Effector memory CD8-positive, alpha-beta T cell (primary cell): Measurements from ENCODE around the gene HRG.
A peak's percentile ranks its signal among the peaks of the same experiment; 100 is the strongest.
"Not testable (repeated sequence)": the region's sequence is repeated elsewhere in the genome, so short reads cannot be mapped to it uniquely, and the experiment has no call there.

ENCODE experiments used
- ATAC-seq: fragments of 150-1000 bp; cut with Tn5 transposase; replicated peaks from 2 replicates; pipeline ENCODE4 v1.10.0; 2021; ENCODE audit warnings: mild to moderate bottlenecking, moderate library complexity
- DNase-seq, 3 experiments: peaks; one replicate each; pipeline ENCODE4 v3.0.0; 2021
- H3K27ac Mint-ChIP-seq, 2 donors: one replicate each; pipeline ENCODE4 v1.8.0; 2022; ENCODE audit warnings: mild to moderate bottlenecking in 2 of 2, mixed read lengths in 2 of 2, moderate library complexity in 2 of 2
- H3K27me3 Mint-ChIP-seq, 2 donors: one replicate each; pipeline ENCODE4 v1.8.0; 2022; ENCODE audit warnings: mixed read lengths in 2 of 2
- H3K36me3 Mint-ChIP-seq: one replicate; pipeline ENCODE4 v1.8.0; 2022; ENCODE audit warnings: mild to moderate bottlenecking, moderate library complexity, mixed read lengths; ENCODE audit not compliant: insufficient read depth
- H3K4me1 Mint-ChIP-seq, 2 donors: one replicate each; pipeline ENCODE4 v1.8.0; 2022; ENCODE audit warnings: low read depth in 2 of 2, mixed read lengths in 2 of 2
- H3K4me3 Mint-ChIP-seq, 2 donors: one replicate each; pipeline ENCODE4 v1.8.0; 2022; ENCODE audit warnings: mild to moderate bottlenecking in 2 of 2, mixed read lengths in 2 of 2, moderate library complexity in 2 of 2
- H3K9me3 Mint-ChIP-seq, 2 donors: one replicate each; pipeline ENCODE4 v1.8.0; 2022; ENCODE audit warnings: mixed read lengths in 2 of 2

The HRG gene

GRCh38 chr3:186627852-186628414 lies 37.9 kb upstream of the HRG start:
- H3K27ac Mint-ChIP-seq, result no peak overlapping the region

GRCh38 chr3:186628756-186629155 lies 37.1 kb upstream of the HRG start:
- peaks cover 9 to 11% of the 10 kb centered on the region in 2 donors for H3K27me3 Mint-ChIP-seq
- H3K4me1 Mint-ChIP-seq, result no peaks in the 10 kb centered on the region
- H3K4me3 Mint-ChIP-seq, result no peak overlapping the region
- ATAC-seq (no peak), DNase-seq (no peak)
- no peak overlapping the region for H3K27ac Mint-ChIP-seq
- no peaks in the 10 kb centered on the region for H3K36me3 Mint-ChIP-seq
- H3K9me3 Mint-ChIP-seq, result no peaks in the 10 kb centered on the region

More at GRCh38 chr3:186627852-186628414, 37.9 kb upstream of the HRG start:
- no peak for ATAC-seq
- H3K9me3 Mint-ChIP-seq, result no peaks in the 10 kb centered on the region
- peaks cover 12 to 15% of the 10 kb centered on the region in 2 donors for H3K27me3 Mint-ChIP-seq
- DNase-seq, result no peak
- no peak overlapping the region for H3K4me3 Mint-ChIP-seq
- no peaks in the 10 kb centered on the region for H3K36me3 Mint-ChIP-seq
- H3K4me1 Mint-ChIP-seq, result no peaks in the 10 kb centered on the region

- peaks cover 11% of the 10 kb centered on the region in 2 donors for H3K27me3 Mint-ChIP-seq
- no peaks in the 10 kb centered on the region for H3K36me3 Mint-ChIP-seq
- H3K9me3 Mint-ChIP-seq, result no peaks in the 10 kb centered on the region
- H3K27ac Mint-ChIP-seq, result no peak overlapping the region
- DNase-seq, result no peak
- no peak overlapping the region for H3K4me3 Mint-ChIP-seq
- no peak for ATAC-seq
- H3K4me1 Mint-ChIP-seq, result no peaks in the 10 kb centered on the region
Observed at GRCh38 chr3:186630950-186631641, 34.7 kb upstream of the HRG start.

- H3K27me3 Mint-ChIP-seq, result peaks cover 18 to 28% of the 10 kb centered on the region in 2 donors
- DNase-seq, result no peak
- H3K4me1 Mint-ChIP-seq, result no peaks in the 10 kb centered on the region
- no peaks in the 10 kb centered on the region for H3K36me3 Mint-ChIP-seq
- no peak overlapping the region for H3K27ac Mint-ChIP-seq
- no peak overlapping the region for H3K4me3 Mint-ChIP-seq
- H3K9me3 Mint-ChIP-seq, result no peaks in the 10 kb centered on the region
- ATAC-seq, result no peak
Observed at GRCh38 chr3:186633481-186633880, 32.3 kb upstream of the HRG start.

GRCh38 chr3:186634207-186634606 lies 31.6 kb upstream of the HRG start:
- H3K36me3 Mint-ChIP-seq, ATAC-seq, H3K4me1 Mint-ChIP-seq, H3K4me3 Mint-ChIP-seq, H3K27ac Mint-ChIP-seq, DNase-seq, H3K9me3 Mint-ChIP-seq: not testable (repeated sequence)
- peaks cover 18 to 32% of the 10 kb centered on the region in 2 donors for H3K27me3 Mint-ChIP-seq

GRCh38 chr3:186635532-186635931 lies 30.3 kb upstream of the HRG start:
- Mint-ChIP-seq H3K36me3 (no peaks in the 10 kb centered on the region), H3K27ac (no peak overlapping the region), H3K4me3 (no peak overlapping the region), H3K4me1 (no peaks in the 10 kb centered on the region), H3K27me3 (peaks cover 23 to 32% of the 10 kb centered on the region in 2 donors), H3K9me3 (no peaks in the 10 kb centered on the region)
- no peak for ATAC-seq
- no peak for DNase-seq

GRCh38 chr3:186636536-186636935 lies 29.3 kb upstream of the HRG start:
- DNase-seq, result no peak
- Mint-ChIP-seq H3K27me3 (peaks cover 19 to 32% of the 10 kb centered on the region in 2 donors), H3K27ac (no peak overlapping the region), H3K36me3 (no peaks in the 10 kb centered on the region), H3K4me1 (no peaks in the 10 kb centered on the region), H3K9me3 (no peaks in the 10 kb centered on the region), H3K4me3 (no peak overlapping the region)
- no peak for ATAC-seq

- H3K27me3 Mint-ChIP-seq, result peaks cover 19 to 32% of the 10 kb centered on the region in 2 donors
- ATAC-seq, result no peak
- no peak overlapping the region for H3K4me3 Mint-ChIP-seq
- no peak overlapping the region for H3K27ac Mint-ChIP-seq
- DNase-seq, result no peak
- H3K36me3 Mint-ChIP-seq, result no peaks in the 10 kb centered on the region
- H3K4me1 Mint-ChIP-seq, result no peaks in the 10 kb centered on the region
- no peaks in the 10 kb centered on the region for H3K9me3 Mint-ChIP-seq
Observed at GRCh38 chr3:186637686-186638085, 28.1 kb upstream of the HRG start.

GRCh38 chr3:186638259-186638658 lies 27.6 kb upstream of the HRG start:
- Mint-ChIP-seq H3K36me3 (no peaks in the 10 kb centered on the region), H3K27me3 (peaks cover 19 to 32% of the 10 kb centered on the region in 2 donors), H3K27ac (peak overlapping the region in 1 of 2 donors; percentile 25), H3K4me3 (no peak overlapping the region), H3K4me1 (no peaks in the 10 kb centered on the region), H3K9me3 (no peaks in the 10 kb centered on the region)
- DNase-seq (no peak), ATAC-seq (no peak)

GRCh38 chr3:186639778-186640472 lies 25.9 kb upstream of the HRG start, which contains the start of gene FETUB:
TSS of gene FETUB (plus strand) at chr3:186640399. CDS start at chr3:186640461, 62 bp downstream.
- Mint-ChIP-seq H3K4me1 (peaks cover 0 to 2% of the 10 kb centered on the region in 2 donors), H3K27ac (no peak within 1 kb of the TSS), H3K27me3 (peaks cover 19 to 32% of the 10 kb centered on the region in 2 donors), H3K36me3 (no peaks in the 10 kb centered on the region), H3K9me3 (no peaks in the 10 kb centered on the region), H3K4me3 (no peak within 1 kb of the TSS)
- DNase-seq (no peak), ATAC-seq (no peak)

GRCh38 chr3:186640473-186640818 lies 25.4 kb upstream of the HRG start:
- Mint-ChIP-seq H3K36me3 (peaks cover 3% of the 10 kb centered on the region), H3K27ac (no peak overlapping the region), H3K4me1 (peaks cover 0 to 2% of the 10 kb centered on the region in 2 donors), H3K9me3 (no peaks in the 10 kb centered on the region), H3K4me3 (no peak overlapping the region), H3K27me3 (peaks cover 19 to 32% of the 10 kb centered on the region in 2 donors)
- ATAC-seq (no peak), DNase-seq (no peak)

- Mint-ChIP-seq H3K4me1 (peaks cover 0 to 2% of the 10 kb centered on the region in 2 donors), H3K27ac (no peak overlapping the region), H3K9me3 (no peaks in the 10 kb centered on the region), H3K4me3 (no peak overlapping the region), H3K36me3 (peaks cover 3% of the 10 kb centered on the region), H3K27me3 (peaks cover 19 to 33% of the 10 kb centered on the region in 2 donors)
- DNase-seq, result no peak
- ATAC-seq, result no peak
Observed at GRCh38 chr3:186640929-186641328, 24.9 kb upstream of the HRG start.

- Mint-ChIP-seq H3K27me3 (peaks cover 10 to 30% of the 10 kb centered on the region in 2 donors), H3K36me3 (peaks cover 3% of the 10 kb centered on the region), H3K9me3 (no peaks in the 10 kb centered on the region), H3K4me3 (no peak overlapping the region), H3K27ac (no peak overlapping the region), H3K4me1 (peaks cover 0 to 2% of the 10 kb centered on the region in 2 donors)
- DNase-seq (no peak), ATAC-seq (no peak)
Observed at GRCh38 chr3:186642014-186642413, 23.8 kb upstream of the HRG start.

- Mint-ChIP-seq H3K4me3 (no peak overlapping the region), H3K36me3 (peaks cover 3% of the 10 kb centered on the region), H3K27me3 (peaks cover 10 to 21% of the 10 kb centered on the region in 2 donors), H3K27ac (no peak overlapping the region), H3K9me3 (no peaks in the 10 kb centered on the region), H3K4me1 (peaks cover 0 to 2% of the 10 kb centered on the region in 2 donors)
- ATAC-seq (peak; percentile 69), DNase-seq (no peak)
Observed at GRCh38 chr3:186643493-186643892, 22.3 kb upstream of the HRG start.
